HepG2 (cell line): Measurements from ENCODE around the gene OTOP2. TPM values are rescaled to one million over a fixed set of nuclear protein-coding genes. Genes with fewer than 3 reads are reported as not detected.

ENCODE experiments used
- ATAC-seq: fragments of 200-7000 bp; cut with Tn5 transposase; 3 replicates; pipeline ENCODE4 v1.9.1; 2020; ENCODE audit warnings: mild to moderate bottlenecking, moderate library complexity
- BruUV-seq: library from RNA; stranded (reverse); fragments of 400-500 nt; replicated peaks from 2 replicates; lab custom pipeline; 2021; lab: Mats Ljungman, UMichigan
- CTCF ChIA-PET: fragments of 300-600 bp; formaldehyde crosslinking; extraction: SDS; loops from one replicate; lab custom pipeline; 2021; ENCODE audit warnings: low total read pairs, inconsistent platforms, low intra/inter-chr PET ratio; lab: Yijun Ruan, JAX
- POLR2A ChIA-PET: fragments of 350-600 bp; sonication (Branson Sonifier 250); formaldehyde crosslinking; loops from one replicate; lab custom pipeline; 2020; ENCODE audit warnings: antibody characterized with exemption, inconsistent platforms; lab: Yijun Ruan, JAX
- DNase-seq: peaks from one replicate; pipeline ENCODE4 v3.0.0-alpha.2; 2015; ENCODE audit warnings: low spot score
- FAIRE-seq: peaks from 3 replicates; lab custom pipeline; 2011; peaks lifted over from hg19 to GRCh38; lab: Jason Lieb, UNC
- H2AFZ ChIP-seq: one replicate; pipeline ENCODE4 v1.6.1; 2011; ENCODE audit warnings: low read length, inconsistent platforms
- H3K27ac ChIP-seq: fragments of 300-600 bp; 3 replicates; pipeline ENCODE4 v1.8.0; 2011; ENCODE audit warnings: mixed run types, mild to moderate bottlenecking, mixed read lengths, low read length, inconsistent platforms; ENCODE audit not compliant: insufficient read depth; ENCODE audit errors: extremely low read length
- H3K27me3 ChIP-seq, 2 experiments: fragments of 200-600 bp in 1 of 2; 2 replicates in 1 of 2; 3 replicates in 1 of 2; pipeline versions ENCODE4 v1.6.0 to v1.8.0; 2011; ENCODE audit warnings: low read length in 2 of 2, mild to moderate bottlenecking in 2 of 2, moderate library complexity in 2 of 2, inconsistent platforms in 1 of 2; ENCODE audit not compliant: insufficient read depth in 2 of 2, control insufficient read depth in 1 of 2
- H3K36me3 ChIP-seq, 2 experiments: fragments of 200-600 bp in 1 of 2; replicated peaks in 1 of 2; 2 replicates in 1 of 2; 3 replicates in 1 of 2; pipeline versions ENCODE4 v1.5.1 to v1.8.0; 2011; ENCODE audit warnings: low read length in 2 of 2, inconsistent platforms in 1 of 2; ENCODE audit not compliant: insufficient read depth in 2 of 2, control insufficient read depth in 1 of 2
- H3K4me1 ChIP-seq: 2 replicates; pipeline ENCODE4 v1.5.1; 2012; ENCODE audit warnings: low read length, inconsistent platforms; ENCODE audit not compliant: insufficient read depth
- H3K4me2 ChIP-seq: 2 replicates; pipeline ENCODE4 v1.6.0; 2011; ENCODE audit warnings: low read depth, low read length, inconsistent platforms
- H3K4me3 ChIP-seq, 3 experiments: fragments of 200-600 bp in 1 of 3; sonication (generic), shearing (Covaris generic) in 1 of 3; replicated peaks in 1 of 3; 2 replicates each; pipeline ENCODE4 v1.5.1; 2011 to 2016; ENCODE audit warnings: low read length in 3 of 3, inconsistent platforms in 2 of 3, low read depth in 2 of 3, mild to moderate bottlenecking in 2 of 3, control low read depth in 1 of 3, mixed read lengths in 1 of 3; ENCODE audit not compliant: insufficient read depth in 1 of 3
- H3K79me2 ChIP-seq: one replicate; pipeline ENCODE4 v1.6.1; 2011; ENCODE audit warnings: low read length, inconsistent platforms; ENCODE audit not compliant: insufficient read depth
- H3K9ac ChIP-seq: 2 replicates; pipeline ENCODE4 v1.6.0; 2011; ENCODE audit warnings: mild to moderate bottlenecking, low read depth, low read length, inconsistent platforms; ENCODE audit not compliant: insufficient read depth
- H3K9me3 ChIP-seq: 2 replicates; pipeline ENCODE4 v1.5.1; 2012; ENCODE audit warnings: mild to moderate bottlenecking, low read length
- H4K20me1 ChIP-seq: 2 replicates; pipeline ENCODE4 v1.6.0; 2011; ENCODE audit warnings: inconsistent platforms, mild to moderate bottlenecking, low read length, moderate library complexity; ENCODE audit not compliant: insufficient read depth
- CHCHD3 ChIP-seq: sonication (generic); formaldehyde crosslinking; IDR thresholded peaks from 2 replicates; pipeline ENCODE4 v1.8.0; 2022; ENCODE audit warnings: mild to moderate bottlenecking, missing genetic modification reagents, moderate library complexity
- GABPB1 ChIP-seq: IDR thresholded peaks from 2 replicates; pipeline ENCODE4 v1.6.1; 2016; ENCODE audit warnings: mild to moderate bottlenecking, missing genetic modification reagents, moderate library complexity, missing compliant biosample characterization
- GATA4 ChIP-seq: sonication (generic); IDR thresholded peaks from 2 replicates; pipeline ENCODE4 v1.6.1; 2016; ENCODE audit warnings: antibody characterized with exemption, low read depth, borderline replicate concordance
- GLI4 ChIP-seq: sonication (generic); formaldehyde crosslinking; IDR thresholded peaks from 2 replicates; pipeline ENCODE4 v1.5.1; 2020; ENCODE audit warnings: missing genetic modification reagents, mild to moderate bottlenecking, moderate library complexity, borderline replicate concordance
- NFIB ChIP-seq: sonication (generic); formaldehyde crosslinking; IDR thresholded peaks from 2 replicates; pipeline ENCODE4 v1.9.0; 2021; ENCODE audit warnings: missing genetic modification reagents, mild to moderate bottlenecking, borderline replicate concordance
- NFYC ChIP-seq: IDR thresholded peaks from 2 replicates; pipeline ENCODE4 v1.6.1; 2016; ENCODE audit warnings: missing genetic modification reagents, missing compliant biosample characterization
- POLR2AphosphoS2 ChIP-seq: IDR thresholded peaks from 2 replicates; pipeline ENCODE4 v1.6.1; 2011; ENCODE audit warnings: low read depth, low read length, improper control_type of control experiment
- SMAD3 ChIP-seq: sonication (generic); formaldehyde crosslinking; IDR thresholded peaks from 2 replicates; pipeline ENCODE4 v1.4.0; 2020; ENCODE audit warnings: missing genetic modification reagents
- SRSF1 ChIP-seq: fragments of 200-400 bp; formaldehyde crosslinking; optimal IDR thresholded peaks from 2 replicates; pipeline ENCODE3; 2017; ENCODE audit warnings: mild to moderate bottlenecking, low read depth, low read length, moderate library complexity
- ZBTB8A ChIP-seq: sonication (generic); formaldehyde crosslinking; IDR thresholded peaks from 2 replicates; pipeline ENCODE4 v1.4.0; 2020; ENCODE audit warnings: mild to moderate bottlenecking, low read depth, missing genetic modification reagents, borderline replicate concordance
- ZMAT3 ChIP-seq: sonication (generic); formaldehyde crosslinking; conservative IDR thresholded peaks from 2 replicates; pipeline ENCODE4 v1.7.0; 2021; ENCODE audit warnings: missing genetic modification reagents
- ZNF619 ChIP-seq: sonication (generic); formaldehyde crosslinking; IDR thresholded peaks from 2 replicates; pipeline ENCODE4 v1.4.0; 2020; ENCODE audit warnings: mild to moderate bottlenecking, missing genetic modification reagents
- ZNF629 ChIP-seq: sonication (generic); formaldehyde crosslinking; conservative IDR thresholded peaks from 2 replicates; pipeline ENCODE4 v1.5.0; 2020; ENCODE audit warnings: missing genetic modification reagents
- ZNF83 ChIP-seq: sonication (generic); formaldehyde crosslinking; IDR thresholded peaks from 2 replicates; pipeline ENCODE4 v1.4.0; 2020; ENCODE audit warnings: missing genetic modification reagents, mild to moderate bottlenecking, borderline replicate concordance
- WGBS: methylation state at CpG from one replicate; pipeline ENCODE4 v1.1.6; 2017; ENCODE audit warnings: low lambda C conversion rate; 5-methylcytosine and 5-hydroxymethylcytosine counted together
- in situ Hi-C: cut with HindIII; loops from 2 replicates; pipeline ENCODE4 v1.10.0; 2017; ENCODE audit warnings: low pct_unique_long_range_greater_than_20kb; ENCODE audit not compliant: extremely low pct_ligation_motif_present
- intact Hi-C: fragments of 100-400 bp; cut with micrococcal nuclease; formaldehyde crosslinking; loops from one replicate; pipeline ENCODE4 v1.10.0; 2022; ENCODE audit not compliant: unreplicated experiment
- polyA plus RNA-seq, 8 experiments: library from polyadenylated mRNA; depleted of rRNA in 3 of 8; stranded (reverse) in 7 of 8; unstranded in 1 of 8; fragments of >200 nt; fragmentation: Illumina TruSeq in 4 of 8; extraction: Trizol in 4 of 8; gene quantifications; 2 replicates each; pipeline versions ENCODE4 v1.2.1 to v1.2.3, GENCODE V29; 2011 to 2016; ENCODE audit warnings: low read depth in 4 of 8, missing spikeins in 1 of 8, mixed read lengths in 1 of 8; ENCODE audit not compliant: insufficient read depth in 1 of 8
- total RNA-seq, 5 experiments: library from RNA; depleted of rRNA; stranded (reverse); fragments of >200 nt; fragmentation: Illumina TruSeq; extraction: Trizol; gene quantifications; 2 replicates each; pipeline ENCODE4 v1.2.3, GENCODE V29; 2016; ENCODE audit warnings: low read depth in 1 of 5
- TF ChIP-seq, protein P1 (sequence below): sonication (generic); formaldehyde crosslinking; IDR thresholded peaks from 2 replicates; pipeline ENCODE4 v1.5.0; 2020; ENCODE audit warnings: mild to moderate bottlenecking, missing genetic modification reagents
- TF ChIP-seq, protein P2 (sequence below): sonication (generic); IDR thresholded peaks from 2 replicates; pipeline ENCODE4 v1.6.1; 2016; ENCODE audit warnings: low read depth, borderline replicate concordance
- TF ChIP-seq, protein P3 (sequence below): sonication (generic); formaldehyde crosslinking; IDR thresholded peaks from 2 replicates; pipeline ENCODE4 v1.8.1; 2022; ENCODE audit warnings: low read depth, mild to moderate bottlenecking, missing genetic modification reagents

Gene OTOP2
- total and polyA plus RNA-seq, 2 of the 13 experiments (the other 11 are each of a cell fraction or from before 2014, with no cell fraction given) = not detected

DNA sequence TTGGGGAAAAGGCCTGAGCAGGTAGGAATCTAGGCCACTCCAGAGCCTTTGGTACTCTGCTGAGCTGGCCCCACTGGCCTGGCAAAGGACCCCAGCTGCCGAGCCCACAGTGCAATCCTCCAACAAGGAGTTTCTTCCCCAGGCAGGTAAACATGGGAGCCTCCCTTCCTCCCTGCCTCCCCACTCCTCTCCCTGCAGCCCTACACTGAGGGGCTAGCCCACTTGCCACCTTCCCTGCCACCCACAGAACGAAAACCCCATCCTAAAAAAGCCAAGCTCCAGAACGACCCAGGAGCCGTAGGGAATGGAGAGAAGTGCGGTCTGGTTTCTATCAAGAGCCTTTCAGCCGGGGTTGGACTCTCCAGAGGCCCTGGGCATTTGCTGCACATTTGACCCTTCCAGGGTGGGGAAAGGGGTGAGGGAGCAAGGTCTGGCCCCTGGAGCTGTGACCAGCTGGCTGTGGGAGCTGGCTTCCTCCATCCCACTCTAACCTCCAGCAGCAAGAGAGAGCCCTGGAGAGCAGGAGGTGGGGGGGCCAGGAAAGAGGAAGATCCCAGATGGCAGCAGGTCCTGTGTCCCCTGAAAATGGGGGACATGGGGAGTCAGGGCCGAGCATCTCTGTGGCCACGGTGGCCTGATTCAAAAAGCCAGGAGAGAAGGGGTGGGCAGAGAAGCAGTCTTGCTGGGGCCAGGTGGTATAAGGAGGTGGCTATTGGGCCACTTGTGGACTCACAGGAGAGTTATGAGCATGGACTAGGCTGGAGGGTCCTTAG is 47.2 kb downstream of the OTOP2 start:
- no peak overlapping the region for H3K27ac ChIP-seq
- no peaks in the 10 kb centered on the region for H4K20me1 ChIP-seq
- intact Hi-C loops (no loop called here), in situ Hi-C loops (no loop called here)
- peak overlapping the region; percentile 87 for H3K4me2 ChIP-seq
- no peaks in the 10 kb centered on the region for H3K79me2 ChIP-seq
- peak overlapping the region; percentile 20 for H3K9ac ChIP-seq
- WGBS = 10% methylated on average over 8 of the region's 8 CpGs
- H3K27me3 ChIP-seq = peaks cover 5 to 48% of the 10 kb centered on the region in 2 experiments; a peak in 4 of 5 replicates
- ChIA-PET POLR2A (interaction anchor here (0.7 to 4.7 kb wide), 15 partner anchors 10 to 541 kb away, joined by 3 to 65 read pairs (median 8); partner anchors contain the start of genes ATP5PD, CDR2L, FDXR and KCTD2), CTCF (no interaction called here)
- no TSS peak for BruUV-seq
- DNase-seq = no peak
- peaks cover 54% of the 10 kb centered on the region for H3K4me1 ChIP-seq
- ATAC-seq = peak; percentile 39
- H2AFZ ChIP-seq = no peak overlapping the region
- FAIRE-seq = no peak
- peak overlapping the region; percentile 67 to 83 (median 70) for H3K4me3 ChIP-seq
- no peaks in the 10 kb centered on the region for H3K9me3 ChIP-seq
- H3K36me3 ChIP-seq = no peaks in the 10 kb centered on the region
- no peak for TF ChIP-seq POLR2AphosphoS2
- peak; percentile 80 for TF ChIP-seq SRSF1
- 0 out of 2 replicates have a peak, but pooled peaks have one; percentile 7 for TF ChIP-seq SMAD3
- TF ChIP-seq, protein P1, sequence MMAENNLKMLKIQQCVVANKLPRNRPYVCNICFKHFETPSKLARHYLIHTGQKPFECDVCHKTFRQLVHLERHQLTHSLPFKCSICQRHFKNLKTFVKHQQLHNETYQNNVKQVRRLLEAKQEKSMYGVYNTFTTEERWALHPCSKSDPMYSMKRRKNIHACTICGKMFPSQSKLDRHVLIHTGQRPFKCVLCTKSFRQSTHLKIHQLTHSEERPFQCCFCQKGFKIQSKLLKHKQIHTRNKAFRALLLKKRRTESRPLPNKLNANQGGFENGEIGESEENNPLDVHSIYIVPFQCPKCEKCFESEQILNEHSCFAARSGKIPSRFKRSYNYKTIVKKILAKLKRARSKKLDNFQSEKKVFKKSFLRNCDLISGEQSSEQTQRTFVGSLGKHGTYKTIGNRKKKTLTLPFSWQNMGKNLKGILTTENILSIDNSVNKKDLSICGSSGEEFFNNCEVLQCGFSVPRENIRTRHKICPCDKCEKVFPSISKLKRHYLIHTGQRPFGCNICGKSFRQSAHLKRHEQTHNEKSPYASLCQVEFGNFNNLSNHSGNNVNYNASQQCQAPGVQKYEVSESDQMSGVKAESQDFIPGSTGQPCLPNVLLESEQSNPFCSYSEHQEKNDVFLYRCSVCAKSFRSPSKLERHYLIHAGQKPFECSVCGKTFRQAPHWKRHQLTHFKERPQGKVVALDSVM (CRISPR knock-in tag) = peak; percentile 71
- TF ChIP-seq GLI4 (CRISPR knock-in tag) = 0 out of 2 replicates have a peak, but pooled peaks have one; percentile 28
- TF ChIP-seq NFIB = 0 out of 2 replicates have a peak, but pooled peaks have one; percentile 28
- no peak for TF ChIP-seq GATA4
- TF ChIP-seq ZMAT3 (CRISPR knock-in tag) = 0 out of 2 replicates have a peak, but pooled peaks have one; percentile 4
- no peak for TF ChIP-seq GABPB1
- TF ChIP-seq ZNF619 = 0 out of 2 replicates have a peak, but pooled peaks have one; percentile 42
- TF ChIP-seq ZNF83 (CRISPR knock-in tag) = peak; percentile 68; the same call in 1 of the 2 replicates
- TF ChIP-seq ZNF629 (CRISPR knock-in tag) = no peak
- TF ChIP-seq, protein P2, sequence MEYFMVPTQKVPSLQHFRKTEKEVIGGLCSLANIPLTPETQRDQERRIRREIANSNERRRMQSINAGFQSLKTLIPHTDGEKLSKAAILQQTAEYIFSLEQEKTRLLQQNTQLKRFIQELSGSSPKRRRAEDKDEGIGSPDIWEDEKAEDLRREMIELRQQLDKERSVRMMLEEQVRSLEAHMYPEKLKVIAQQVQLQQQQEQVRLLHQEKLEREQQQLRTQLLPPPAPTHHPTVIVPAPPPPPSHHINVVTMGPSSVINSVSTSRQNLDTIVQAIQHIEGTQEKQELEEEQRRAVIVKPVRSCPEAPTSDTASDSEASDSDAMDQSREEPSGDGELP = no peak
- no peak for TF ChIP-seq NFYC (CRISPR knock-in tag)
- TF ChIP-seq CHCHD3 (CRISPR knock-in tag) = 0 out of 2 replicates have a peak, but pooled peaks have one; percentile 24
- no peak for TF ChIP-seq ZBTB8A
- TF ChIP-seq, protein P3, sequence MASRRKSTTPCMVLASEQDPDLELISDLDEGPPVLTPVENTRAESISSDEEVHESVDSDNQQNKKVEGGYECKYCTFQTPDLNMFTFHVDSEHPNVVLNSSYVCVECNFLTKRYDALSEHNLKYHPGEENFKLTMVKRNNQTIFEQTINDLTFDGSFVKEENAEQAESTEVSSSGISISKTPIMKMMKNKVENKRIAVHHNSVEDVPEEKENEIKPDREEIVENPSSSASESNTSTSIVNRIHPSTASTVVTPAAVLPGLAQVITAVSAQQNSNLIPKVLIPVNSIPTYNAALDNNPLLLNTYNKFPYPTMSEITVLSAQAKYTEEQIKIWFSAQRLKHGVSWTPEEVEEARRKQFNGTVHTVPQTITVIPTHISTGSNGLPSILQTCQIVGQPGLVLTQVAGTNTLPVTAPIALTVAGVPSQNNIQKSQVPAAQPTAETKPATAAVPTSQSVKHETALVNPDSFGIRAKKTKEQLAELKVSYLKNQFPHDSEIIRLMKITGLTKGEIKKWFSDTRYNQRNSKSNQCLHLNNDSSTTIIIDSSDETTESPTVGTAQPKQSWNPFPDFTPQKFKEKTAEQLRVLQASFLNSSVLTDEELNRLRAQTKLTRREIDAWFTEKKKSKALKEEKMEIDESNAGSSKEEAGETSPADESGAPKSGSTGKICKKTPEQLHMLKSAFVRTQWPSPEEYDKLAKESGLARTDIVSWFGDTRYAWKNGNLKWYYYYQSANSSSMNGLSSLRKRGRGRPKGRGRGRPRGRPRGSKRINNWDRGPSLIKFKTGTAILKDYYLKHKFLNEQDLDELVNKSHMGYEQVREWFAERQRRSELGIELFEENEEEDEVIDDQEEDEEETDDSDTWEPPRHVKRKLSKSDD = 0 out of 2 replicates have a peak, but pooled peaks have one; percentile 6
